ENCODE data around the gene CSRP1.

- TF ChIP-seq, protein P1, sequence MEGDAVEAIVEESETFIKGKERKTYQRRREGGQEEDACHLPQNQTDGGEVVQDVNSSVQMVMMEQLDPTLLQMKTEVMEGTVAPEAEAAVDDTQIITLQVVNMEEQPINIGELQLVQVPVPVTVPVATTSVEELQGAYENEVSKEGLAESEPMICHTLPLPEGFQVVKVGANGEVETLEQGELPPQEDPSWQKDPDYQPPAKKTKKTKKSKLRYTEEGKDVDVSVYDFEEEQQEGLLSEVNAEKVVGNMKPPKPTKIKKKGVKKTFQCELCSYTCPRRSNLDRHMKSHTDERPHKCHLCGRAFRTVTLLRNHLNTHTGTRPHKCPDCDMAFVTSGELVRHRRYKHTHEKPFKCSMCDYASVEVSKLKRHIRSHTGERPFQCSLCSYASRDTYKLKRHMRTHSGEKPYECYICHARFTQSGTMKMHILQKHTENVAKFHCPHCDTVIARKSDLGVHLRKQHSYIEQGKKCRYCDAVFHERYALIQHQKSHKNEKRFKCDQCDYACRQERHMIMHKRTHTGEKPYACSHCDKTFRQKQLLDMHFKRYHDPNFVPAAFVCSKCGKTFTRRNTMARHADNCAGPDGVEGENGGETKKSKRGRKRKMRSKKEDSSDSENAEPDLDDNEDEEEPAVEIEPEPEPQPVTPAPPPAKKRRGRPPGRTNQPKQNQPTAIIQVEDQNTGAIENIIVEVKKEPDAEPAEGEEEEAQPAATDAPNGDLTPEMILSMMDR (IDR thresholded peaks at IDR 0.05) = no peak
- TF ChIP-seq POLR2A (IDR thresholded peaks at IDR 0.05) = no peak
These were observed 5.1 kb upstream of the CSRP1 start for GRCh38 chr1:201511941-201512539.

All from right lobe of liver (tissue), 4 donors.